GOT3 (cell line): Measurements from ENCODE around the gene LPIN1.
"Not testable (repeated sequence)": the region's sequence is repeated elsewhere in the genome, so short reads cannot be mapped to it uniquely, and the experiment has no call there.

ENCODE experiments used
- DNase-seq: peaks from one replicate; lab custom pipeline; 2025; ENCODE audit warnings: mixed read lengths; lab: John Stamatoyannopoulos, UW

The LPIN1 gene

GRCh38 chr2:11836647-11837219 lies 90.3 kb downstream of the LPIN1 start:
- no peak for DNase-seq

- no peak for DNase-seq
Measured at GRCh38 chr2:11837875-11838734, 91.7 kb downstream of the LPIN1 start.

- DNase-seq: no peak
Measured at GRCh38 chr2:11839916-11840315, 93.5 kb downstream of the LPIN1 start.

GRCh38 chr2:11842336-11842735 lies 95.9 kb downstream of the LPIN1 start:
- DNase-seq: no peak

GRCh38 chr2:11844798-11845197 lies 98.4 kb downstream of the LPIN1 start:
- DNase-seq: not testable (repeated sequence)

- DNase-seq: not testable (repeated sequence)
Measured at GRCh38 chr2:11847935-11848334, 101.5 kb downstream of the LPIN1 start.

GRCh38 chr2:11850082-11850481 lies 103.7 kb downstream of the LPIN1 start:
- no peak for DNase-seq

GRCh38 chr2:11852526-11853196 lies 106.2 kb downstream of the LPIN1 start:
- no peak for DNase-seq

- no peak for DNase-seq
Measured at GRCh38 chr2:11853197-11853588, 106.8 kb downstream of the LPIN1 start.

- DNase-seq: no peak
Measured at GRCh38 chr2:11855064-11855760, 108.8 kb downstream of the LPIN1 start.

- DNase-seq: no peak
Measured at GRCh38 chr2:11856095-11856494, 109.7 kb downstream of the LPIN1 start.

GRCh38 chr2:11858883-11859282 lies 112.5 kb downstream of the LPIN1 start:
- DNase-seq: no peak

GRCh38 chr2:11859975-11860374 lies 113.5 kb downstream of the LPIN1 start:
- not testable (repeated sequence) for DNase-seq

- DNase-seq: no peak
Measured at GRCh38 chr2:11861044-11861443, 114.6 kb downstream of the LPIN1 start.

- DNase-seq: no peak
Measured at GRCh38 chr2:11862049-11862448, 115.6 kb downstream of the LPIN1 start.

- no peak for DNase-seq
Measured at GRCh38 chr2:11863103-11863502, 116.7 kb downstream of the LPIN1 start.

GRCh38 chr2:11863513-11864328 lies 117.3 kb downstream of the LPIN1 start:
- DNase-seq: peak; percentile 40

- no peak for DNase-seq
Measured at GRCh38 chr2:11864724-11865123, 118.3 kb downstream of the LPIN1 start.

GRCh38 chr2:11865378-11865777 lies 118.9 kb downstream of the LPIN1 start:
- DNase-seq: no peak

GRCh38 chr2:11865805-11866204 lies 119.4 kb downstream of the LPIN1 start:
- DNase-seq: no peak
